ENCODE data around the gene GDF2. TPM values are rescaled to one million over a fixed set of nuclear protein-coding genes. Genes with fewer than 3 reads are reported as not detected.
A peak's percentile ranks its signal among the peaks of the same experiment; 100 is the strongest.

Gene GDF2
- total RNA-seq, 2 donors from 2014 or later: not detected

GRCh38 chr10:47311932-47312662 lies 10.2 kb upstream of the GDF2 start:
- H3K9me3 ChIP-seq: no peaks in the 10 kb centered on the region
- peak; percentile 81 for TF ChIP-seq CTCF (IDR thresholded peaks at IDR 0.05)
- no peak overlapping the region for H3K4me3 ChIP-seq
- DNase-seq: peak; percentile 87
- no peaks in the 10 kb centered on the region for H3K4me1 ChIP-seq
- no peaks in the 10 kb centered on the region for H3K27me3 ChIP-seq
- H3K36me3 ChIP-seq: no peaks in the 10 kb centered on the region
- intact Hi-C loops (cut with DNase I): loop anchor here (2.0 to 5.0 kb wide), 2 partner anchors 265 to 290 kb away; no protein-coding TSS in a partner anchor
- no peak overlapping the region for H3K9ac ChIP-seq (ENCODE audit: low read depth in 2 of 2, low read length in 2 of 2)
- no peak overlapping the region for H3K27ac ChIP-seq

- TF ChIP-seq CTCF (IDR thresholded peaks at IDR 0.05): no peak
- Histone ChIP-seq H3K4me1 (no peaks in the 10 kb centered on the region), H3K36me3 (no peaks in the 10 kb centered on the region), H3K9ac (ENCODE audit: low read depth in 2 of 2, low read length in 2 of 2) (no peak overlapping the region), H3K4me3 (no peak overlapping the region), H3K27me3 (no peaks in the 10 kb centered on the region), H3K9me3 (no peaks in the 10 kb centered on the region), H3K27ac (no peak overlapping the region)
- no peak for DNase-seq
- intact Hi-C loops (cut with DNase I): loop anchor here (2.0 to 5.0 kb wide), 2 partner anchors 266 to 290 kb away; no protein-coding TSS in a partner anchor
Measured at GRCh38 chr10:47312663-47312995, 9.6 kb upstream of the GDF2 start.

- TF ChIP-seq CTCF (IDR thresholded peaks at IDR 0.05): no peak
- no peaks in the 10 kb centered on the region for H3K27me3 ChIP-seq
- no peak for DNase-seq
- no peaks in the 10 kb centered on the region for H3K4me1 ChIP-seq
- no peaks in the 10 kb centered on the region for H3K36me3 ChIP-seq
- no peaks in the 10 kb centered on the region for H3K9me3 ChIP-seq
- H3K4me3 ChIP-seq: no peak overlapping the region
- intact Hi-C loops (cut with DNase I): loop anchor here (5.0 kb wide), 1 partner anchor 292 kb away; no protein-coding TSS in a partner anchor
- no peak overlapping the region for H3K9ac ChIP-seq (ENCODE audit: low read depth in 2 of 2, low read length in 2 of 2)
- no peak overlapping the region for H3K27ac ChIP-seq
Measured at GRCh38 chr10:47314416-47314970, 7.8 kb upstream of the GDF2 start.

GRCh38 chr10:47315421-47315820 lies 6.8 kb upstream of the GDF2 start:
- Histone ChIP-seq H3K27me3 (no peaks in the 10 kb centered on the region), H3K9ac (ENCODE audit: low read depth in 2 of 2, low read length in 2 of 2) (no peak overlapping the region), H3K4me3 (no peak overlapping the region), H3K27ac (no peak overlapping the region), H3K9me3 (no peaks in the 10 kb centered on the region), H3K36me3 (no peaks in the 10 kb centered on the region), H3K4me1 (no peaks in the 10 kb centered on the region)
- DNase-seq: no peak
- TF ChIP-seq CTCF (IDR thresholded peaks at IDR 0.05): no peak
- intact Hi-C loops (cut with DNase I): no loop called here

GRCh38 chr10:47316131-47316530 lies 6.1 kb upstream of the GDF2 start:
- no peaks in the 10 kb centered on the region for H3K4me1 ChIP-seq
- no peak for DNase-seq
- no peak overlapping the region for H3K27ac ChIP-seq
- no peak for TF ChIP-seq CTCF (IDR thresholded peaks at IDR 0.05)
- H3K9ac ChIP-seq (ENCODE audit: low read depth in 2 of 2, low read length in 2 of 2): no peak overlapping the region
- intact Hi-C loops (cut with DNase I): no loop called here
- H3K4me3 ChIP-seq: no peak overlapping the region
- no peaks in the 10 kb centered on the region for H3K27me3 ChIP-seq
- H3K9me3 ChIP-seq: no peaks in the 10 kb centered on the region
- H3K36me3 ChIP-seq: no peaks in the 10 kb centered on the region
